Measurements from ENCODE around the gene ABCF3. TPM values are rescaled to one million over a fixed set of nuclear protein-coding genes. Genes with fewer than 3 reads are reported as not detected.

Gene ABCF3
- total RNA-seq, 1 experiment from 2014 or later: 56.1 TPM

GRCh38 chr3:184241141-184241446 is 55.1 kb downstream of the ABCF3 start:
- H3K4me3 Mint-ChIP-seq: no peak overlapping the region
- no peaks in the 10 kb centered on the region for H3K23me2 ChIP-seq (ENCODE audit: insufficient read length, low read depth, low read length, poor library complexity, severe bottlenecking)
- no peaks in the 10 kb centered on the region for H3K9me3 Mint-ChIP-seq
- H3K27ac ChIP-seq (ENCODE audit: insufficient read length, low read depth, low read length): no peak overlapping the region
- H3K14ac ChIP-seq (ENCODE audit: insufficient read depth, low read length): no peak overlapping the region
- peaks cover 1% of the 10 kb centered on the region; the same call in 1 of the 2 replicates for H3K27me3 Mint-ChIP-seq (ENCODE audit: low read depth)
- H3K27ac Mint-ChIP-seq: no peak overlapping the region
- H3K23ac ChIP-seq (ENCODE audit: insufficient read length, low read depth, low read length): no peak overlapping the region
- DNase-seq: no peak
- H3K56ac ChIP-seq (ENCODE audit: insufficient read length, low read depth, low read length): no peak overlapping the region
- no peak overlapping the region for H4K8ac ChIP-seq (replicated peaks; ENCODE audit: insufficient read length, low read depth, low read length)
- H4K91ac ChIP-seq (ENCODE audit: insufficient read length, low read depth, low read length): no peak overlapping the region
- H3K36me3 Mint-ChIP-seq (ENCODE audit: insufficient read depth in 1 of 3, low read depth in 3 of 3): peaks cover 15 to 40% (median 36%) of the 10 kb centered on the region in 3 experiments
- H2BK5ac ChIP-seq (ENCODE audit: insufficient read length, low read length): no peak overlapping the region
- H3K79me2 ChIP-seq (ENCODE audit: insufficient read depth, low read length): no peaks in the 10 kb centered on the region
- H2AFZ ChIP-seq (ENCODE audit: low read length): no peak overlapping the region
- no peak overlapping the region for H4K5ac ChIP-seq (ENCODE audit: insufficient read length, low read depth, low read length)
- no peak overlapping the region for H2BK12ac ChIP-seq (ENCODE audit: insufficient read length, low read depth, low read length)
- no peak overlapping the region for H3K4me2 ChIP-seq (ENCODE audit: insufficient read depth, insufficient read length, low read length)
- no peaks in the 10 kb centered on the region for H4K20me1 ChIP-seq (ENCODE audit: control insufficient read depth, insufficient read depth, insufficient read length)
- no peak overlapping the region for H3K9ac ChIP-seq (ENCODE audit: extremely low read depth, insufficient read length, low read length)
- no peak overlapping the region for H3K4ac ChIP-seq (ENCODE audit: low read depth, low read length)
- H2AK5ac ChIP-seq (ENCODE audit: insufficient read length, low read length): no peak overlapping the region
- H3K4me1 ChIP-seq (ENCODE audit: insufficient read depth, low read length): no peaks in the 10 kb centered on the region
- no CpG with 5 or more reads among the region's 17 CpGs for WGBS (ENCODE audit: extremely low coverage, insufficient read length, low lambda C conversion rate)
- H3K18ac ChIP-seq (ENCODE audit: insufficient read length, low read depth, low read length): no peak overlapping the region
- no peak overlapping the region for H2BK20ac ChIP-seq (ENCODE audit: low read depth, low read length, poor library complexity, severe bottlenecking)
- H3K9me3 ChIP-seq (ENCODE audit: control insufficient read depth, low read depth, low read length): no peaks in the 10 kb centered on the region
- no peaks in the 10 kb centered on the region for H3K79me1 ChIP-seq (ENCODE audit: insufficient read depth, low read depth, low read length, poor library complexity, severe bottlenecking)
- TF ChIP-seq CTCF (conservative IDR thresholded peaks at IDR 0.05): no peak
- H3K27me3 ChIP-seq (ENCODE audit: insufficient read depth, low read length): no peaks in the 10 kb centered on the region
- H2BK15ac ChIP-seq (ENCODE audit: low read depth, low read length): no peak overlapping the region
- H3K4me1 Mint-ChIP-seq: no peaks in the 10 kb centered on the region
- H3T11ph ChIP-seq (ENCODE audit: low read length): no peak overlapping the region
- no peak overlapping the region for H2BK120ac ChIP-seq (ENCODE audit: low read depth, low read length, poor library complexity, severe bottlenecking)
